NCI-H82 (cell line): ENCODE measurements around the gene PDE11A.
A peak's percentile ranks its signal among the peaks of the same experiment; 100 is the strongest.
"Not testable (repeated sequence)": the region's sequence is repeated elsewhere in the genome, so short reads cannot be mapped to it uniquely, and the experiment has no call there.

ENCODE experiments used
- DNase-seq: peaks from one replicate; lab custom pipeline; 2025; lab: John Stamatoyannopoulos, UW

The PDE11A gene

DNA sequence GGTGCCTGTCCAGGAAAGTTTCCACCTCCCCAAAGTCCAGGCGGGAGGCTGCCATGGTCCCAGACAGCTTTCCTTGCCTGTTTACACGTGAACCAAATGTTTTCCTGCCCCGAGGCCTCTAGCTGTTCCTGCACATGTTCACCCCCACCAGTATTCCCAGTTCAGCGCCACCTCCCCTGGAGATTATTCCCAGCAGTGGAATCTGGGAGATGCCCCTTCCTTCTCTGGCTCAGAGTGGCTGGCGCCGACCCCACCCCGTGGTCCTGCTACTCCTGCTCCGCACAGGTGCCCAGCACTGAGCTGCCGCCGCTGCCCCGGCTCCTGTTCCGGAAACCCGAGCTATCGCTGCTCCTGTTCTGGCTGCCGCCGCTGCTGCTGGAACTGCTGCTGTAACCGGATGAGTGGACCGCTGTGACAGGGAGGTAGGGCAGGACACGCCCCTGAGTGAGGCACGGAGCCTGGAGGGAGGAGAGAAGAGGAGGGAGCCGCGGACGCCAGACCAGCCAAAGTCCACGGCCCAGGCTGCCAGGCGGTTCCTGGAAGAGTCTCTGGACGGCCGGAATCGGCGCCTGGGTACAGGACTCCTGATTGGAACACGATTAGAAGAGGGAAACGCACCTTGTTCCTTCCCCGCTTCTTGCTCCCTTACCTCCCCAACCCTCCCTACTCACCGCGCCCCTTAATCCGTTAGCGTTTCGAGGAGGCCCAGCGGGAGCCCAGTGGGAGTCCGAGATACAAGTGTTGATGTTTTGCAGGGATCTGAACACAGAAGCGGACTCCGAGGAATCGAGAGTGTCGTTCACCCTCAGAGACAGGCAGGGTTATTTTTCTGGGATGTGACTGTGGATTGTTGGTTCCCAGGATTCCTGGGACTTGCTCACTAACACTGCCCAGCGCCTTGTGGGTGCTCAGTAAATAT is at the start of gene PDE11A:
Gene PDE11A, minus strand, starts transcription at position 395 of the 919 bp plus-strand sequence. Its CDS starts 340 bp downstream, at position 55.
- DNase-seq, result peak; percentile 91

- DNase-seq, result peak; percentile 30
Observed at GRCh38 chr2:178119179-178119922, 46.8 kb upstream of the PDE11A start.

GRCh38 chr2:178117725-178118124 is 45.1 kb upstream of the PDE11A start:
- no peak for DNase-seq

GRCh38 chr2:178115271-178115670 is 42.7 kb upstream of the PDE11A start:
- no peak for DNase-seq

DNA sequence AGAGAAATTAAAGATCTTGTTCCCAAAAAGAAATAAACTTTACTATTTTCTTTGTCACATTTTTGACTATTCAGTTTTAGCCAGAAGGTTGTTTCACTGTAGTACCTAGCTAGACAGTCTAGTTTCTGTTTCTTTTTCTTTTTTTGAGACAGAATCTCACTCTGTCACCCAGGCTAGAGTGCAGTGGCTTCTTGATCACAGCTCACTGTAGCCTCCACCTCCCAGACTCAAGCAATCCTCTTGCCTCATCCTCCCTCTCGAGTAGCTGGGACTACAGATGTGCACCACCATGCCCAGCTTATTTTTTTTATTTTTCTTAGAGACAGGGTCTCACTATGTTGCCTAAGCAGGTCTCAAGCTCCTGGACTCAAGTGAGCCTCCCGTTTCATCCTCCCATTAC is 41.9 kb upstream of the PDE11A start:
- no peak for DNase-seq

- DNase-seq, result peak; percentile 96
Observed at GRCh38 chr2:178112202-178113152, 39.9 kb upstream of the PDE11A start, which contains the start of gene RBM45. TSS of gene RBM45 (plus strand) at chr2:178112437. CDS start at chr2:178112547, 110 bp downstream.

DNA sequence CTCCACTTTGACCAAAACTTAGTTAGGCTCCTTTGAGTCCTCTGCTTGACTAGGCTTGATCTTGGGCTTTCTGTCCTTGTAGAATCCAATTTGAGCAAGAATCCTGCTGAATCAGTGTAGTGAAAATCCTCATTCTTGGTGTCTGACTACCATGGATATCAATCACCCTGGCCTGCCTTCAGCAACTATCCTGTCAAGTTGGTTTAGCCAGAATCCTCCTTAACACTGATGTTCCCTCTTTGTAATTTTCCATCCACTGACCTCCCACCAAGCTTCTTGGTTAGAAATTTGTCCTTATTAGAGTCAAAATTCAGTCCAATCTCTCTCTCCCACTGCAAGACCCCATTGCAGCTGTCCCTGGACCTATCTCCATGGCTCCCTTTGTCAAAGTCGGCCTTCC is 39.2 kb upstream of the PDE11A start:
- DNase-seq, result no peak

DNA sequence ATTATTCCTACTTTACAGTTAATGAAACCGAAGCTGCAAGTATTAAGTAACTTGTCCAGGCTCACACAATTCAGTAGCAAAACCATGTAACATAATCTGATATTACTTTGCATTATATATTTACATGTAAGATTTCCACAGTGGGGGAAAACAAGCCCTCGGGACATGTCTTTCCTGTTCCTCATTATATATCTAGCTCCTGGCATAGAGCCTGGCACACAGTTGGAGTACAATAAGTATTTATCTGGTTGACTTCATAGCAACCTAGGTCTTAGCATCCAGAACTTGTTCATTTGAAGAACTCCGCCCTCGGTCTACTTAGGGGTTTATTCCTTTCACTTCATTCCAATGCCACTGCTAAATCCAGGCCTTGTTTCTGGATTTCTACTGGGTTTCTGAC is 38.1 kb upstream of the PDE11A start:
- no peak for DNase-seq

DNA sequence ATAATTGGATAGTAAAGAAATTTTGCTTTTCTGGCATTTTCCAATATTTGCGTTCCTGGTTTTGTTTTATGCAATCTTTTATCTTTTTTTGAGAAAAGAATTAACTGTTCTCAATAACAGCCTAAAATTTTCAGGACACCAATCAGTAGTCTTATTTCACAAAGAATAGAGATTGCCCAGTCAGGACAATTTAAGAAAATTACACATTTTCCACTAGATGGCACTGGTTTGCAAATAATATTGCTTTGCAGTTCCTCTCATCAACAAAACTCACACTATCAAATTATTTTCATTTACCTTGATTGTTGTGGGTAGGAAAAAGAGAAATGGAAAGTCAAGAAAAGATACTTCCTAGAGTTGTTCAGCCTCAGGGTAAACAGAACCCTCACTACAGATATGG is 37.2 kb upstream of the PDE11A start:
- peak; percentile 78 for DNase-seq

DNA sequence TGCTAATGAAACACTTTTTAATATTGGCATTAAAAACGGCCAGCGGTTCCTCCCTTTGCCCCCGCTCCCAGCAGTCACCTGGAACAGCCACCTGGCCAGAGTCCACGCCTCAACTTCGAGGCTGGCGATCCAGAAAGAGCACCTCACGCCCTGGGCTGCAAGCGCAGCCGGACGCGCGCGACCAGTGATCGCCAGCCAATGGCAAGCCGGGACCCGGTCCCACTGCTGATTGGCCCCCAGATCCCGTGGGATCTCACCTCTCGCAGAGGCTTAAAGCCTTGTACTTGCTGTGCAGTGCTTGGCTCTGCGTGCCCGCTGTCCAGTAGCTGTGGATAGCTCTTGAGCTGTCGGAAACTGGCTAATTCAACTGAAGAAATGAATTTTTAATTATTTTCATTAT is 35.6 kb upstream of the PDE11A start:
- no peak for DNase-seq

- DNase-seq, result no peak
Observed at GRCh38 chr2:178106053-178106452, 33.5 kb upstream of the PDE11A start.

DNA sequence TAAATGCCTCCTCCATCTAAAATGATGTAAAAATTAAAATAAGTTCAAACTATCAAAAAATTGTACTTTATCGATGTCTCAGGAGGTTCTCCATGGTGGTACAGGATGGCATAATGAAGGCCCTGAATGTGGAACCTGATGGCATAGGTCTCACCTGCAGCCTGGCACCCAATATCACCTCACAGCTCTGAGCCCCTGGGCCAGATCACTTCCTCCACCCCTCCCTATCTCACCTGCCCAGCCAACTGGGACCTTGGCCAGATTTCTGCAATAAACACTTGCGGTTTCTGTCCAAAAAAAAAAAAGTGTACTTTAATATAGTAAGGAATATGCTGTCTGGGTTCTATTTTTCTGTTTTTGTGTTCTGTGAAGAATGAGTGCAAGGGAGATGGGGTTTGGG is 33.0 kb upstream of the PDE11A start:
- no peak for DNase-seq

DNA sequence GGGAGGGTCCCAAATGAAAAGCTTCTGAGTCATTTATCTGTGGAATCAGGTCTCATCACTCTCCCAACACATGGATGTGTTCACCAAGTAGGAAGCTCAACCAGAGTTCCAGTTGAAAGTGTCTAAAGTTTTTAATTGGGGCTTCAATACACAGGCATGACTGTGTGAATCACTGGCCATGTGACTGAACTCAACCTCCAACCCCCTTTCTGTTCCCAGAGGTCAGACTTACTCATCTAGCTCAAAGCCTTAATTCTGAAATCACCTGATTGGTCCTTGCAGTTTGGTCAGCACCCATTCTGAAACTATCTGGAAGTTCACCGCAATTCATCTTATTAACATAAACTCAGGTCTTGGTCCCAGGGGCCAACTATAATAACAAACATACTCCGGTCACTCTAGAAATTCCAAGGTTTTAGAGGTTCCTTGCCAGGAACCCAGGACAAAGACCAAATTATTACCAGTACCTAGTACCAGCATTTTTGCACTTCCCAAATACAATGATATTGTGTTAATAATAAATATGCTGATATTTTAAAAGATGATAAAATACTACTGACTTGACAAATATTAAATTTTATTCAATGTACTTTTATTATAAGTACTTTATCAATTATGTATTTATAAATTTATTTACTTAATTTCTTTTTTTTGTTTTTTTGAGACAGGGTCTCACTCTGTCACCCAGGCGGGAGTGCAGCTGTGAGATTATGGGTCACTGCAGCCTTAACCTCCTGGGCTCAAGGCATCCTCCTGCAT is 28.9 kb upstream of the PDE11A start:
- no peak for DNase-seq

DNA sequence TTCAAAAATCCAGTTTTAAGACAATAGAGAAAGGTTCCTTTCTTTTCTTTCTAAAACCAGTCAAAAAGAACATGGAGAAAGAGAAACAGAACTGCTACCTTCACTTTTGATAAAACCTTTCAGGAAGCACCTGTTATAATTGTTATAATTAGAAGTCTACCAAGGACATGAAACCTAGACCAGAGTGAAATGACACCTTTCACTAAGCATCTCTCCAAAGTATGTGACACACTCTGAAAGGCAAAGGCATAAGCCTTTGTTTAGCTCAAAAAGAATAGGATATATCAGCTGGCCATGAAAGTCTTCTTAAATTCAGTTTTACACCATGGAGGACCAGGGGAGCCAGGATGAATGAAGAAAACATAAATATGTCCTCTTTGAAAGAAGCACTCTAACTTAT is 20.9 kb upstream of the PDE11A start:
- DNase-seq, result no peak

GRCh38 chr2:178088774-178089270 is 16.2 kb upstream of the PDE11A start:
- no peak for DNase-seq

DNA sequence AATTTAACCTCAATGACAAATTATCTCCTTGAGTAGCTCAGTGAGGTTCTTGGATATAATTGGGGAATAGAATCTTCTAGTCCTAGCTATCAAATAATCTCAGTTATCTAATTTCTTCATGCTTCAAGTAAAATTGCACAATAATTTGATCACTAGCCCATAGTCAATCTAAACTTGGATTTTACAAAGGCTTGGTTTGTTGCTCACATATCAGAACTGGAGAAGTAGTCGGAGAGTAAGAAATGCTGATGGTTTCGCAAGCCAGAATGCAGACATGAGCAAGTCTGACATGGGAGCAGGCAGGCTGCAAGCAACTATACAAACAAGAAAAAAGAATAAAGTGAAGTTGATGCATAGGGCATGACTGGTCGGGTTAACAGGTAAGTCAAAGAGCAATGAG is 11.7 kb upstream of the PDE11A start:
- no peak for DNase-seq

DNA sequence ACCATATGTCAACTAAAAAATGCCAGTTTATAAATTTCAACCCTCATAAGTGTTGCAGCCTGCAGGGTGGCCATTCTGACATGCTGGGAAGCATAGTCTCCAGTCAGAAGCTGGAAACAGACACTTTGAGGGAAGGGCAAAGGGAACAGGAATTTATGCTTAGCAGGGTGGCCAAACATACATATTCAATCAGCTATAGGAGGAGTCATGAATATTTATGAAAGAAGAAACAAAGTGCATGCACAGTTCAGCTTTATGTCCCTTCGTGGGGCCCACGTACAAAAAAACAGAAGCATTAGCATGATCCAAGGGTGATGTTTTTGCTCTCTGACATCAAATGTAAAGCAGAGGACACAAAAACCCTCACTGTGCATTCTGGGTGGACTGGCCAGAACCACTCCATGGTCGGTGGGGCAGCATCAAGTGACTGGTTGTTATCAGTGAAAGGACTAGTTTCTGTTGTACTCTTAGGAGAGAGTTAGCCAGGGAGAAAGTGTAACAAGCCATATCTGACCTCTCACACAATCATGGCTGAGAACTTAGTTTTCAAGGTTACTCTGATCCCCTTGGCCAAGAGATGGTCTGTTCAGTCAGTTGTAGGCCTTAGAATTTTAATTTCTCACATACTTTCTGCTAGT is 9.9 kb upstream of the PDE11A start:
- no peak for DNase-seq

DNA sequence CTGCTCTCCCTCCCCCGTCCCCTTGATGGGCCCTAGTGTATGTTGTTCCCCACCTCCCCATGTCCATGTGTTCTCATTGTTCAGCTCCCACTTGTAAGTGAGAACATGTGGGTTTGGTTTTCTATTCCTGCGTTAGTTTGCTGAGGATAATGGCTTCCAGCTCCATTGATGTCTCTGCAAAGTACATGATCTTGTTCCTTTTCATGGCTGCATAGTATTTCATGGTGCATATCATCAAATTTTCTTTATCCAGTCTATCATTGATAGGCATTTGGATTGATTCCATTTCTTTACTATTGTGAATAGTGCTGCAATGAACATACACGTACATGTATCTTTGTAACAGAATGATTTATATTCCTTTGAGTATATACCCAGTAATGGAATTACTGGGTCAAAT is 6.7 kb upstream of the PDE11A start:
- DNase-seq, result not testable (repeated sequence)

GRCh38 chr2:178076130-178076529 is 3.6 kb upstream of the PDE11A start:
- DNase-seq, result no peak

DNA sequence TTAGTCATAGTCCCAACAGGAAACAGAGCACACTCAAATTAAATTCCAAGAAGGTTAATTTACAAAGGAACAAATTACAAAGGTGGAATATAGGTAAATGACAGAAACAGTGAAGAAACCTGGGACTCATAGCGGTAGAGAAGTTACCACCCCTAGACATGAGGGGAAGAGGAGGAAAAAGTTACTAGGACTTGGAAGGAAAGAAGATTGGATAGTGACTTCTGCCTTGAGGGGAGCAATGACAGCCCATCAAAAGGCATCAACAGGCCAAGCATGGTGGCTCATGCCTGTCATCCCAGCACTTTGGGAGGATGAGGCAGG is 2.4 kb upstream of the PDE11A start:
- no peak for DNase-seq
